Measurements from ENCODE around the gene KRT78. TPM values are rescaled to one million over a fixed set of nuclear protein-coding genes. Genes with fewer than 3 reads are reported as not detected.

KRT78 gene
- total RNA-seq, 6 experiments from 2014 or later = not detected

GRCh38 chr12:52820521-52820920 is 28.3 kb downstream of the KRT78 start:
- WGBS (ENCODE audit: insufficient coverage, low coverage, low lambda C conversion rate, missing lambda C conversion rate) = 68% methylated on average over 5 of the region's 6 CpGs
- no peaks in the 10 kb centered on the region for H3K9me3 ChIP-seq
- no peaks in the 10 kb centered on the region for H3K4me1 ChIP-seq
- intact Hi-C loops (cut with DNase I) = no loop called here
- no peak for TF ChIP-seq POLR2A (IDR thresholded peaks at IDR 0.05)
- TF ChIP-seq, protein P1, sequence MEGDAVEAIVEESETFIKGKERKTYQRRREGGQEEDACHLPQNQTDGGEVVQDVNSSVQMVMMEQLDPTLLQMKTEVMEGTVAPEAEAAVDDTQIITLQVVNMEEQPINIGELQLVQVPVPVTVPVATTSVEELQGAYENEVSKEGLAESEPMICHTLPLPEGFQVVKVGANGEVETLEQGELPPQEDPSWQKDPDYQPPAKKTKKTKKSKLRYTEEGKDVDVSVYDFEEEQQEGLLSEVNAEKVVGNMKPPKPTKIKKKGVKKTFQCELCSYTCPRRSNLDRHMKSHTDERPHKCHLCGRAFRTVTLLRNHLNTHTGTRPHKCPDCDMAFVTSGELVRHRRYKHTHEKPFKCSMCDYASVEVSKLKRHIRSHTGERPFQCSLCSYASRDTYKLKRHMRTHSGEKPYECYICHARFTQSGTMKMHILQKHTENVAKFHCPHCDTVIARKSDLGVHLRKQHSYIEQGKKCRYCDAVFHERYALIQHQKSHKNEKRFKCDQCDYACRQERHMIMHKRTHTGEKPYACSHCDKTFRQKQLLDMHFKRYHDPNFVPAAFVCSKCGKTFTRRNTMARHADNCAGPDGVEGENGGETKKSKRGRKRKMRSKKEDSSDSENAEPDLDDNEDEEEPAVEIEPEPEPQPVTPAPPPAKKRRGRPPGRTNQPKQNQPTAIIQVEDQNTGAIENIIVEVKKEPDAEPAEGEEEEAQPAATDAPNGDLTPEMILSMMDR (IDR thresholded peaks at IDR 0.05) = no peak
- DNase-seq = no peak
- ATAC-seq = no peak
- H3K4me3 ChIP-seq = no peak overlapping the region
- H3K27me3 ChIP-seq = no peaks in the 10 kb centered on the region
- no peaks in the 10 kb centered on the region for H3K36me3 ChIP-seq
- no peak overlapping the region for H3K27ac ChIP-seq

DNA sequence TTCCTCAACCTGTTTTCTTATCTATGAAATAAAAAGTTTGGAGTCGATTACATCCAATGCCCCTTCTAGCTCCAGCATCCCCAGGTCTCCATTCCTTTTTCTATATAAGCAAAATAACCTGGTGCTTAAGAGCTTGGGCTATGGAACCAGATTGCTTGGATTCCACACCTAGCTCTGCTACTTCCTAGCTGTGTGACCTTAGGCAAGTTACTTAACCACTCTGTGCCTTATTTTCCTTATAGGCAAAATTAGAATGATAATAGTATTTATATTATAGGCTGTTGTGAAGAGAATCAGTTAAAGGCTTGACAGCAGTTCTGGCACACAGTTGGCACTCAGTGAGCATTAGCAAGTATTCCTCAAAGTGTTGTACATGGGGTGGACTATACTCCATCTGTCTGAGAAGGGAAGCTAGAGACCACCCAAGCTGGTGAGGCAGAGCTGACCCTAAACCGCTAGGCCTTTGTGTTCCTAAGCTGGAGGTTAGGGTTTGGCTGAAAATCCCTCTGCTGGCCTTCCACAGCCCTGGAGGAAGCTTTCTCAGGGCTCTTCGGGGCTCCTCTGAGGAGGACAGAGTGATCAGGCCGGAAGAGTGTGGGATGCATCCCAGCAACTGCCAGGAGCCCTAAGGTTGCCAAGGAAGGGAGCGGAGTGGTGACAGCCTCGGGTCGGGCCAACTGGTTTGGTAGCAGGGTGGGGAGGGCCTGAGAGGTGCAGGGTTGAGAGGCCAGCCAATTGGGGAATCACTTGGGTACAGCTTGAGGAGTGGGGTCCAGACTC is 28.9 kb downstream of the KRT78 start:
- H3K27me3 ChIP-seq = no peaks in the 10 kb centered on the region
- no peaks in the 10 kb centered on the region for H3K4me1 ChIP-seq
- H3K9me3 ChIP-seq = no peaks in the 10 kb centered on the region
- H3K36me3 ChIP-seq = no peaks in the 10 kb centered on the region
- 80% methylated on average over 6 of the region's 7 CpGs for WGBS (ENCODE audit: insufficient coverage, low coverage, low lambda C conversion rate, missing lambda C conversion rate)
- DNase-seq = no peak
- no peak for ATAC-seq
- TF ChIP-seq POLR2A (IDR thresholded peaks at IDR 0.05) = no peak
- TF ChIP-seq, protein P1 (IDR thresholded peaks at IDR 0.05) = no peak
- intact Hi-C loops (cut with DNase I) = no loop called here
- no peak overlapping the region for H3K4me3 ChIP-seq
- no peak overlapping the region for H3K27ac ChIP-seq

GRCh38 chr12:52818887-52819420 is 29.8 kb downstream of the KRT78 start:
- Histone ChIP-seq H3K9me3 (no peaks in the 10 kb centered on the region), H3K36me3 (no peaks in the 10 kb centered on the region), H3K4me1 (no peaks in the 10 kb centered on the region), H3K27me3 (no peaks in the 10 kb centered on the region), H3K27ac (no peak overlapping the region), H3K4me3 (no peak overlapping the region)
- intact Hi-C loops (cut with DNase I) = no loop called here
- no peak for DNase-seq
- no peak for ATAC-seq
- 59% methylated on average over 4 of the region's 7 CpGs for WGBS (ENCODE audit: insufficient coverage, low coverage, low lambda C conversion rate, missing lambda C conversion rate)
- TF ChIP-seq, protein P1 (IDR thresholded peaks at IDR 0.05) = no peak
- no peak for TF ChIP-seq POLR2A (IDR thresholded peaks at IDR 0.05)

GRCh38 chr12:52818388-52818787 is 30.4 kb downstream of the KRT78 start:
- H3K27me3 ChIP-seq = no peaks in the 10 kb centered on the region
- H3K4me3 ChIP-seq = no peak overlapping the region
- no peaks in the 10 kb centered on the region for H3K4me1 ChIP-seq
- DNase-seq (no peak), ATAC-seq (no peak)
- 13% methylated on average over 3 of the region's 7 CpGs for WGBS (ENCODE audit: insufficient coverage, low coverage, low lambda C conversion rate, missing lambda C conversion rate)
- H3K36me3 ChIP-seq = no peaks in the 10 kb centered on the region
- no peak overlapping the region for H3K27ac ChIP-seq
- TF ChIP-seq POLR2A (IDR thresholded peaks at IDR 0.05) = no peak
- TF ChIP-seq, protein P1 (IDR thresholded peaks at IDR 0.05) = no peak
- H3K9me3 ChIP-seq = no peaks in the 10 kb centered on the region
- intact Hi-C loops (cut with DNase I) = no loop called here
